T-helper 1 cell (primary cell): Measurements from ENCODE around the gene MAML2.

ENCODE experiments used
- DNase-seq, 5 donors: peaks; one replicate each; pipeline ENCODE4 v3.0.0-alpha.2; 2012 to 2020

Gene MAML2

GRCh38 chr11:96179905-96180304 lies 163.1 kb downstream of the MAML2 start:
- DNase-seq, result no peak

- DNase-seq, result no peak
Observed at GRCh38 chr11:96178887-96179279, 164.1 kb downstream of the MAML2 start.

DNA sequence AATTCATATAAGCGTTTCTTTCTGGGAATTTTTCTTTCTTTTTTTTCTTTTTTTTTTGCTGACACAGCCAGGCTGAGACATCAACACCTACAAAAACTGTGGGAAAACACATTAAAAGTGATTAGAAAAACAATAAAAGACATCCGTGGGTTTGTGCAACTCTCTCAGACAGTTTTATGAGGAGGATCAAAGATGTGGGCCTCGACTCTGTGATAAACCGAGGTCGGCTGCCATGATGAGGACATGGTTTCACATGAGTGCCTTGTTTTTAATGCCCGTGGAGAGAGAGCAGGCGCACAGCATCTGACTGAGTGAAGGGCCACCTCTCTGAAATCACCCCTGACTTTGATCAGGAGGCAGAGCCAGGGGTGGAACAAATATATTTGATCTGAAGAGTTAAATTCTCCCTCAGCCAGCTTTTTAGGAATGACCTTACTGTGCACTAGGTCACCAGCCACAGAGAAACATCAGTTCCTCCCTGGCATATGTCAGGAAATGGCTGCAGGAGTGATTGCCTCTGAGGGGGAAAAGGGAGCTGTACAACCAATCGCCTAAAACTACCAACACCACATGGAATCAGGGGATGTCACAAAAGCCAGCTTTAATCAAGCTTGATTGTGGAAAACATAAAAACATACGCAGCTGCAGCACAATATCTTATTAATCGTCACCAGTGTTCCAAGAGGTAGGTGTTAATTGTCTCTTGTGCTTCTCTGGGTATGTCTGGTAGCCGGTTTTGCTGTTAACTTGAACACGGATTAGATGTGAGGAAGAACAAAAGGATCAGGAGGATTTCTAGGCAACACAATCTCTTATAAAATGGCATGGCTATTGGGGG lies 164.7 kb downstream of the MAML2 start:
- DNase-seq, result no peak

- no peak for DNase-seq
Observed at GRCh38 chr11:96177146-96177545, 165.8 kb downstream of the MAML2 start.

- no peak for DNase-seq
Observed at GRCh38 chr11:96173906-96174305, 169.1 kb downstream of the MAML2 start.

- DNase-seq, result no peak
Observed at GRCh38 chr11:96173422-96173821, 169.6 kb downstream of the MAML2 start.

DNA sequence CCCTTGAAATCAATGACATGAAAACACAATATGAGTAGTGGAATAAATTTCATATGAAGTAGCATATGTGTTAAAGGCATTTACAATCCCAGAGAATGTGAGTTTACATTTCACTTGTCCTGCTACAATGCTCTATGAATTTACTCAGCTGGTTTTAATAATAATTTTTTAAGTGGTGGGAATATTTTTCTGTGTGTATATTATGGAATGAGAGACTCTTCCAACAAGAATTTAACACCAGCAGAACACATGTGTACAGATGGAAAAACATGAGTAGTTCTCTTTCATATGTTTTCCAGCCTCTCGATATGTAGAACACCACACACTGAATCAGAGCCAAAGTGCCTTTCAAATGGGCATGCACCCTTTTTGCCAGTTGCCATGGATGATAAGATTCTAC lies 170.4 kb downstream of the MAML2 start:
- DNase-seq, result no peak

GRCh38 chr11:96169250-96169649 lies 173.7 kb downstream of the MAML2 start:
- DNase-seq, result no peak

GRCh38 chr11:96168623-96169022 lies 174.4 kb downstream of the MAML2 start:
- peak in 1 of 5 donors; percentile 46 for DNase-seq

DNA sequence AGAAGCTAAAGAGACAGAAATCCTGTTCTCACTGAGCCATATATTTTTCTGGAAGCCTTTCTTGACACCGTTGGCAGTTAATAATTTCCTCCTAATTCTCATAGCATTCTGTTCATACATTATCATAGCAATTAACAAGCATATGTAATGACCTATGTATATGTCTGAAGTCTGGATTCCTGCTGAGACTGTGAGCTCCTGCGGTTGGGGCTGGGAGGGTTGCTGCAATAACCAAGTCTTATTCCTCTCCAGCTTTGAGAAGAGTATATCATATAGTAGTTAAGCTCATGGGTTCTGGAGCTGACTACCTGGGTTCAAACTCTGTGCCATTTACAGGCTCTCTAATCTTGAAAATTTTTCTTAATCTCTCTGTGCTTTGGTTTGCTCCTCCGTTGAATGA lies 175.2 kb downstream of the MAML2 start:
- no peak for DNase-seq

GRCh38 chr11:96167203-96167758 lies 175.7 kb downstream of the MAML2 start:
- no peak for DNase-seq

DNA sequence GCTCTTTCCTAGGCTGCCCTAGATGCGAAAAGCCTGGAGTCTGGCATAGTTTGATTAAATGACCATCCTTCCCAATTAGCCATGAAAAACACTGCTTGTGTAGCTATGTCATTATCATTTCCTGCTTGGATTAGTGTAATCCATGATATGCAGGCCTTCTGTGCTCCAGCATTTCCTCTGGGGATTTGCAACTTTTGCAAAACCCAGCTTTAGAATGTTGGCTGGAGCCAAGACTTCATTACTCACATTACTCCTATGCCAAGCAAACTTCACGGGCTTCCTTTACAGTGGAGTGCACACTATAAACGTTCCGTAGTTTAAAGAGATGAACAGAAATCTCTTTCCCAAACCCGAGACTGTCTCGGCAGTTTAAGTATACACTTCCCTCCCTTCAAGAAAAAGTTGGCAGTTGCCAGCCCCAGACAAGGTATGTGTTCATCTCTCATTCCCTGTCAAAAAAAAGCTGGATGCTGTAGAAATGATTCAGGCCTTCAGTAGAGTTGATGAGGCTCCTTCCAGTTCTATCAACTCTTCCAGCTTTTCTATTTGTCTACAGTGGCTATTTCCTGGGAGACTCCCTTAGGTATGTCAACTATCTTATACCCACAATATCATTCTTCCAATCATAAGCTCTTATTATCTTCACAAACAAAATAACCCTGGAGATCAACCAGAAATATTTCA lies 180.0 kb downstream of the MAML2 start:
- no peak for DNase-seq

GRCh38 chr11:96161307-96162089 lies 181.5 kb downstream of the MAML2 start:
- DNase-seq, result no peak

GRCh38 chr11:96160732-96161306 lies 182.2 kb downstream of the MAML2 start:
- DNase-seq, result no peak

DNA sequence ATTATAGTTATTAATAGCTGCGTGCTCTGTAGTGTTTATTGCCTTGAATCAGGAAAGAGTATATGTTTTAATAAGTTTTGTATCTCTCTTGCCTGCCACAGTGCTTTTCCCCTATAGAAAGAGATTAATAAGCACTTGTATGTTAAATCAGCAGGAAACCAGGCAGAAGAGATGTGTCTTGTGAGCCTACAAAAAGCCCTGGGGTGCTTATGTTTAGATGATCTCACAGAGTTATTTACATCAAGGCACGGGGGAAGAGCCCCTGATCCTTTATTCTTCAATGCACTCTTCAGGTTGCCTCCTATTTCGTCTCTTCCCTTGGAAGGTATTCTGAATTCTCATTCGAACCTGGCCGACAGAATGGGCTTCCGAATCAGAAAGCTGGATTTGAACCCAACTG lies 183.0 kb downstream of the MAML2 start:
- DNase-seq, result no peak

DNA sequence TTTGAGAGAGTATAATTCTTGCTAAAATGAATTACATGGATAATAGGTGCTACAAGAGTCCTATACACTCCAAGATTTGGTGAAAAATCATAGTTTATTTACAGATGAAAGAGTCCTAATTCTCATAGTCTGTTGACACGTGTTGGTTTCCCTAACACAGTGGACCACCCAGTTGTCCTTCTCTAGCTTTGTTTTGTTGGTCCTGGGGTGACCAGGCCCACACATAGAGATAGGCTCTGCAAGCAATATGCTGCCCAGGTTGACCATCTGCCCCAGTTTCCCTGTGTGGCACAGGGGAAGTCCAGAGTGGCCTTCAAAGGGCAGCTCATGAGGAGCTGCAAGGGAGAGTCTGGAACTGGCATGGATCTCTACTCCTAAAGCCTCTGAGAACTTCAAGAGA lies 184.9 kb downstream of the MAML2 start:
- no peak for DNase-seq

GRCh38 chr11:96157517-96157873 lies 185.5 kb downstream of the MAML2 start:
- DNase-seq, result no peak

GRCh38 chr11:96156379-96156722 lies 186.6 kb downstream of the MAML2 start:
- DNase-seq, result no peak

DNA sequence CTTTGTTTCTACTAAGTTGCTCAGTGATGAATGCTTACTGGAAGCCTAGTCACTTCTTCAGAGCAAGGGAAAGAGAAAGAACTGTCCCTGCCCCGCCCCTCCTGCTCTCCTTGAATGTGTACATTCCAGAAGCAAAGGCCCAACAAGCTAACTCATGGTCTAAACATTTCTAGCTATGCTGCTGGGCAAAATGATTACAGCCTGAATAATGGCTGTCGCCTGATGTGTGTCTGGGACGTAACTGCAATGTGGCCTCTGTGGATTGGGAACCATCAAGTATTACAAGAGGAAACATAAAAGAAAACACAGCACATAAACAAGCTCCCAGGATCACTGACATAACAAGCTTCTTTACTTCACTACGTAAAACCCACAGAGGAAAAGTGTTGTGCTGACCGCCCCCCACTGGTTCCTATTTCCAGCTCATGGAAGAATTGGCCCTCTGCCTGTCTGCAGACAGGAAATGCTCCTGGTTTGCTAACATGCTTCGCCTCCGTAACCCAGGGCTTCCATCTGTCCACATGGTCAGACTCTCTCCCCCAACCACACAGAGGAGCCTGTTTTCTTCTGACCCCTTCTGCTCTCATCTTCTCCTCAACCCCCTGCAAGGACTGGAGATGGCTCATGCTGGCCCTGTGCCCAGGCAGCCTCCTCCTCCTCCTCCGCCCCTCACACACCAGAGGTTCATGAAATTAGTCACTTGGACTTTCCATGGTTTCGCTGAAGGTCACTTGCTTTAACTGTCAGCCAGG lies 187.2 kb downstream of the MAML2 start:
- peak in 1 of 5 donors; percentile 63 for DNase-seq

DNA sequence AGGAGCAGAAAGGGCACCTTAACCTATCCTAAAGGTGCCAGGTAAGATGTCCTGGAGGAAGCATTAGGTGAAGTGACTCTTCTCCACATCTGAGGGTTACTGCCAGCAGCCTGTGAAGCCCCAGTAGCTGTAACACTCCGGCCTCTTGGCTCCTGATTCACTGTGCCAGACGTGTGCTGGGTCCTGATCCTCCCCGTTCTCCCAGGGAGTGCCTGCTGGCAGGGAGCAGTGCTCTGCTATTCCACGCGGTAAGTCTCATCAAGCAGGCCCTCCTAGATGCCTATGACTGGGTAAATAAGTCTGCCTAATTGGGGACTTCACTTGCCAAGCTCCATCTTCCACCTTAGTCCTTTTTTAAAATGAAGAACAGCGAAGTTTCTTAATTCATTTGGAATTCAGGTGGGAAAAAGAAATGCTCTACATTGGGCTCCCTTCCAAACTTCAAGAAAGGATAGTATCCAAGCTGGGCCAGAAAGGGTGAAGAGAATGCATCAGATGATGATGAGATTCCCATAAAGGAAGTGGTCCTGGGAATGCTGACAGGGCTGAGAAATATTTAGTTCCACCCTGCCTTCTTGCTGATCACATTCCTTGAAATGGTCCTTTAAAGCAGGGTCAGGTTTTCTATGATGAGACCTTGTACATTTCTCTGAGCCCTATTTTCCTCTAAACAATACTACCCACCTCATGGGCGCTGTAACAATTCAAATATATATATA lies 188.0 kb downstream of the MAML2 start:
- no peak for DNase-seq

DNA sequence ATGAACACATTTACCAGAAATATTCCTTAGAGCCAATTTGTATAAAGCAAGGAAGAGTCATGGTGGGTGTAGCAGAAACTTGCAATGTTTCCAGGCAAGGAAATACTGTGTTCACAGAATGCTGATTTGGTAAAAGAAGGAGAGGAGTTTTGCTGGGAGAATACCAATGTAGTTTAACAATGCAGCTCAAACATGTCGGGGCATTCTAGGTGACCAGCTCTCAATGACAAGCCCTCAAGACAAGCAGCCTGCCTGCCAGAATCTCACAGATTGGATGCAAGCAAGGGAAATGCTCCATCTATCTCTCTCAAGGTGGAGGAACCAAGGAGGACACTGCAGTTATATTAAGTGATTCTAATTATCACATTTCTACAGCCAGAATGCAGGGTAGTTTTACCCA lies 190.4 kb downstream of the MAML2 start:
- DNase-seq, result no peak

GRCh38 chr11:96151501-96151900 lies 191.5 kb downstream of the MAML2 start:
- DNase-seq, result no peak
